ENCODE results near the gene OMA1.

The OMA1 gene

GRCh38 chr1:58459911-58460310 lies 86.6 kb downstream of the OMA1 start:
- no peak for DNase-seq (ENCODE audit: low spot score)

GRCh38 chr1:58457023-58457635 lies 89.4 kb downstream of the OMA1 start:
- no peak for DNase-seq (ENCODE audit: low spot score)

- DNase-seq (ENCODE audit: low spot score): no peak
Observed at GRCh38 chr1:58456470-58456869, 90.1 kb downstream of the OMA1 start.

GRCh38 chr1:58454807-58455206 lies 91.7 kb downstream of the OMA1 start:
- DNase-seq (ENCODE audit: low spot score): no peak

GRCh38 chr1:58454385-58454784 lies 92.1 kb downstream of the OMA1 start:
- DNase-seq (ENCODE audit: low spot score): no peak

- DNase-seq (ENCODE audit: low spot score): no peak
Observed at GRCh38 chr1:58451560-58452191, 94.8 kb downstream of the OMA1 start.

- DNase-seq (ENCODE audit: low spot score): no peak
Observed at GRCh38 chr1:58447886-58448285, 98.6 kb downstream of the OMA1 start.

GRCh38 chr1:58447042-58447441 lies 99.5 kb downstream of the OMA1 start:
- no peak for DNase-seq (ENCODE audit: low spot score)

GRCh38 chr1:58446368-58446767 lies 100.2 kb downstream of the OMA1 start:
- DNase-seq (ENCODE audit: low spot score): no peak

GRCh38 chr1:58443986-58444868 lies 102.3 kb downstream of the OMA1 start:
- DNase-seq (ENCODE audit: low spot score): no peak

GRCh38 chr1:58442114-58442513 lies 104.4 kb downstream of the OMA1 start:
- no peak for DNase-seq (ENCODE audit: low spot score)

- DNase-seq (ENCODE audit: low spot score): no peak
Observed at GRCh38 chr1:58441699-58442098, 104.8 kb downstream of the OMA1 start.

- DNase-seq (ENCODE audit: low spot score): no peak
Observed at GRCh38 chr1:58440696-58441095, 105.8 kb downstream of the OMA1 start.

- DNase-seq (ENCODE audit: low spot score): no peak
Observed at GRCh38 chr1:58439946-58440345, 106.6 kb downstream of the OMA1 start.

GRCh38 chr1:58438468-58438867 lies 108.1 kb downstream of the OMA1 start:
- no peak for DNase-seq (ENCODE audit: low spot score)

GRCh38 chr1:58437623-58438022 lies 108.9 kb downstream of the OMA1 start:
- no peak for DNase-seq (ENCODE audit: low spot score)

- DNase-seq (ENCODE audit: low spot score): no peak
Observed at GRCh38 chr1:58436615-58437297, 109.8 kb downstream of the OMA1 start.

- DNase-seq (ENCODE audit: low spot score): no peak
Observed at GRCh38 chr1:58435376-58435775, 111.2 kb downstream of the OMA1 start.

GRCh38 chr1:58434607-58435006 lies 111.9 kb downstream of the OMA1 start:
- DNase-seq (ENCODE audit: low spot score): no peak

GRCh38 chr1:58434181-58434580 lies 112.3 kb downstream of the OMA1 start:
- DNase-seq (ENCODE audit: low spot score): no peak

- DNase-seq (ENCODE audit: low spot score): no peak
Observed at GRCh38 chr1:58432851-58433668, 113.5 kb downstream of the OMA1 start.

Measured in NAMALWA (cell line).